H9 (cell line): ENCODE results near the gene FA2H. TPM values are rescaled to one million over a fixed set of nuclear protein-coding genes. Genes with fewer than 3 reads are reported as not detected.
A peak's percentile ranks its signal among the peaks of the same experiment; 100 is the strongest.

ENCODE experiments used
- DNase-seq: peaks from one replicate; pipeline ENCODE4 v3.0.0-alpha.2; 2017
- H2AFZ ChIP-seq: one replicate; pipeline ENCODE4 v1.6.1; 2013; ENCODE audit warnings: mild to moderate bottlenecking, low read length, control low read depth, moderate library complexity
- H2AK5ac ChIP-seq: 2 replicates; pipeline ENCODE4 v1.6.1; 2013; ENCODE audit warnings: low read length, control low read depth, mixed read lengths; ENCODE audit not compliant: insufficient read length
- H2BK120ac ChIP-seq: one replicate; pipeline ENCODE4 v1.6.1; 2013; ENCODE audit warnings: low read depth, mild to moderate bottlenecking, low read length, control low read depth, inconsistent platforms; ENCODE audit not compliant: poor library complexity, severe bottlenecking
- H2BK12ac ChIP-seq: 2 replicates; pipeline ENCODE4 v1.6.1; 2013; ENCODE audit warnings: low read length, control low read depth, mixed read lengths, low read depth; ENCODE audit not compliant: insufficient read length
- H2BK15ac ChIP-seq: 2 replicates; pipeline ENCODE4 v1.6.1; 2013; ENCODE audit warnings: low read depth, low read length, control low read depth
- H2BK20ac ChIP-seq: one replicate; pipeline ENCODE4 v1.6.1; 2013; ENCODE audit warnings: low read depth, mild to moderate bottlenecking, low read length, control low read depth, inconsistent platforms; ENCODE audit not compliant: poor library complexity, severe bottlenecking
- H2BK5ac ChIP-seq: 2 replicates; pipeline ENCODE4 v1.6.1; 2013; ENCODE audit warnings: low read length, control low read depth, mixed read lengths; ENCODE audit not compliant: insufficient read length
- H3K14ac ChIP-seq: 2 replicates; pipeline ENCODE4 v1.6.1; 2013; ENCODE audit warnings: low read length, control low read depth; ENCODE audit not compliant: insufficient read depth
- H3K18ac ChIP-seq: 2 replicates; pipeline ENCODE4 v1.6.1; 2013; ENCODE audit warnings: low read depth, mild to moderate bottlenecking, mixed read lengths, low read length, control low read depth; ENCODE audit not compliant: insufficient read length
- H3K23ac ChIP-seq: 2 replicates; pipeline ENCODE4 v1.6.1; 2013; ENCODE audit warnings: low read length, control low read depth, mixed read lengths, low read depth; ENCODE audit not compliant: insufficient read length
- H3K23me2 ChIP-seq: 2 replicates; pipeline ENCODE4 v1.6.1; 2013; ENCODE audit warnings: low read depth, mild to moderate bottlenecking, mixed read lengths, low read length, control low read depth; ENCODE audit not compliant: insufficient read length, poor library complexity, severe bottlenecking
- H3K27ac ChIP-seq: 2 replicates; pipeline ENCODE4 v1.5.1; 2013; ENCODE audit warnings: low read length, control low read depth, mixed read lengths, low read depth; ENCODE audit not compliant: insufficient read length
- H3K27me3 ChIP-seq: 2 replicates; pipeline ENCODE4 v1.6.1; 2013; ENCODE audit warnings: low read length, control low read depth, inconsistent platforms; ENCODE audit not compliant: insufficient read depth
- H3K4ac ChIP-seq: 2 replicates; pipeline ENCODE4 v1.6.1; 2013; ENCODE audit warnings: low read depth, mild to moderate bottlenecking, control low read depth, inconsistent platforms, low read length, moderate library complexity
- H3K4me1 ChIP-seq: 2 replicates; pipeline ENCODE4 v1.6.1; 2013; ENCODE audit warnings: low read length, control low read depth, inconsistent platforms; ENCODE audit not compliant: insufficient read depth
- H3K4me2 ChIP-seq: 2 replicates; pipeline ENCODE4 v1.6.1; 2013; ENCODE audit warnings: low read length, control low read depth, mixed read lengths; ENCODE audit not compliant: insufficient read length, insufficient read depth
- H3K56ac ChIP-seq: 2 replicates; pipeline ENCODE4 v1.6.1; 2013; ENCODE audit warnings: low read depth, mild to moderate bottlenecking, mixed read lengths, low read length, control low read depth; ENCODE audit not compliant: insufficient read length
- H3K79me1 ChIP-seq: 2 replicates; pipeline ENCODE4 v1.6.1; 2013; ENCODE audit warnings: low read depth, mild to moderate bottlenecking, moderate library complexity, low read length, control low read depth, inconsistent platforms; ENCODE audit not compliant: insufficient read depth, poor library complexity, severe bottlenecking
- H3K79me2 ChIP-seq: 2 replicates; pipeline ENCODE4 v1.6.1; 2013; ENCODE audit warnings: low read length, control low read depth, inconsistent platforms; ENCODE audit not compliant: insufficient read depth
- H3K9ac ChIP-seq: 2 replicates; pipeline ENCODE4 v1.6.1; 2013; ENCODE audit warnings: low read length, control low read depth, mixed read lengths; ENCODE audit not compliant: insufficient read length; ENCODE audit errors: extremely low read depth
- H3K9me3 ChIP-seq: one replicate; pipeline ENCODE4 v1.6.1; 2013; ENCODE audit warnings: low read depth, low read length, inconsistent platforms; ENCODE audit not compliant: control insufficient read depth
- H3T11ph ChIP-seq: one replicate; pipeline ENCODE4 v1.6.1; 2013; ENCODE audit warnings: mild to moderate bottlenecking, low read length, control low read depth, inconsistent platforms
- H4K20me1 ChIP-seq: one replicate; pipeline ENCODE4 v1.6.1; 2013; ENCODE audit not compliant: control insufficient read depth, insufficient read length, insufficient read depth
- H4K5ac ChIP-seq: 2 replicates; pipeline ENCODE4 v1.6.1; 2013; ENCODE audit warnings: low read depth, mild to moderate bottlenecking, mixed read lengths, low read length, control low read depth; ENCODE audit not compliant: insufficient read length
- H4K8ac ChIP-seq: replicated peaks from 2 replicates; pipeline ENCODE4 v1.6.1; 2013; ENCODE audit warnings: low read length, control low read depth, mixed read lengths, low read depth; ENCODE audit not compliant: insufficient read length
- H4K91ac ChIP-seq: 2 replicates; pipeline ENCODE4 v1.6.1; 2013; ENCODE audit warnings: low read depth, mild to moderate bottlenecking, moderate library complexity, mixed read lengths, low read length, control low read depth; ENCODE audit not compliant: insufficient read length
- H3K27ac Mint-ChIP-seq, 3 experiments: 2 replicates in 2 of 3; 3 replicates in 1 of 3; pipeline ENCODE4 v1.8.0; 2020 to 2021; ENCODE audit warnings: mixed read lengths in 3 of 3, mild to moderate bottlenecking in 1 of 3, moderate library complexity in 1 of 3
- H3K27me3 Mint-ChIP-seq: 2 replicates; pipeline ENCODE4 v1.8.0; 2021; ENCODE audit warnings: low read depth, mild to moderate bottlenecking, moderate library complexity, mixed read lengths
- H3K36me3 Mint-ChIP-seq, 3 experiments: 2 replicates in 2 of 3; 3 replicates in 1 of 3; pipeline ENCODE4 v1.8.0; 2020 to 2021; ENCODE audit warnings: low read depth in 3 of 3, mixed read lengths in 3 of 3; ENCODE audit not compliant: insufficient read depth in 1 of 3
- H3K4me1 Mint-ChIP-seq, 2 experiments: 2 replicates each; pipeline ENCODE4 v1.8.0; 2020; ENCODE audit warnings: mixed read lengths in 2 of 2
- H3K4me3 Mint-ChIP-seq, 2 experiments: 2 replicates in 1 of 2; 3 replicates in 1 of 2; pipeline ENCODE4 v1.8.0; 2020 to 2021; ENCODE audit warnings: mild to moderate bottlenecking in 2 of 2, mixed read lengths in 2 of 2, moderate library complexity in 1 of 2
- H3K9me3 Mint-ChIP-seq, 2 experiments: 2 replicates in 1 of 2; 3 replicates in 1 of 2; pipeline ENCODE4 v1.8.0; 2020; ENCODE audit warnings: mild to moderate bottlenecking in 2 of 2, mixed read lengths in 2 of 2, moderate library complexity in 1 of 2
- CTCF ChIP-seq: fragments of 200-600 bp; sonication (generic); conservative IDR thresholded peaks from 3 replicates; pipeline ENCODE4 v1.8.0; 2021; ENCODE audit warnings: antibody characterized with exemption, mild to moderate bottlenecking
- whole genome bisulfite sequencing: extraction: QIAGEN DNeasy Blood & Tissue Kit; methylation state at CpG from one replicate; pipeline ENCODE4 v1.1.7; 2013; ENCODE audit warnings: missing lambda C conversion rate, low lambda C conversion rate, mixed read lengths; ENCODE audit not compliant: insufficient read length; ENCODE audit errors: extremely low coverage; 5-methylcytosine and 5-hydroxymethylcytosine counted together
- total RNA-seq: library from RNA; stranded (reverse); gene quantifications from 2 replicates; pipeline ENCODE4 v1.2.1, GENCODE V29; 2021

Gene FA2H
- total RNA-seq, 1 experiment from 2014 or later = 25.1 TPM

- H3K56ac ChIP-seq = no peak overlapping the region
- no peaks in the 10 kb centered on the region for H3K27me3 ChIP-seq
- H3K4me2 ChIP-seq = no peak overlapping the region
- H4K20me1 ChIP-seq = no peaks in the 10 kb centered on the region
- no peak overlapping the region for H3K23ac ChIP-seq
- H3K14ac ChIP-seq = no peak overlapping the region
- no peak overlapping the region for H3K27ac ChIP-seq
- H3K4me1 Mint-ChIP-seq = peaks cover 34 to 37% of the 10 kb centered on the region in 2 experiments
- H3K4me1 ChIP-seq = peaks cover 4% of the 10 kb centered on the region; the same call in 1 of the 2 replicates
- H3K23me2 ChIP-seq = no peaks in the 10 kb centered on the region
- no peak for DNase-seq
- no peak overlapping the region for H3T11ph ChIP-seq
- H2BK120ac ChIP-seq = no peak overlapping the region
- no peaks in the 10 kb centered on the region for H3K9me3 ChIP-seq
- H2BK20ac ChIP-seq = no peak overlapping the region
- no peak overlapping the region for H4K91ac ChIP-seq
- H3K4ac ChIP-seq = no peak overlapping the region
- no CpG with 5 or more reads among the region's 8 CpGs for WGBS
- peak overlapping the region in 1 of 3 experiments; percentile 79; a peak in 1 of 7 replicates for H3K27ac Mint-ChIP-seq
- H3K79me2 ChIP-seq = no peaks in the 10 kb centered on the region
- H3K79me1 ChIP-seq = no peaks in the 10 kb centered on the region
- H2BK15ac ChIP-seq = no peak overlapping the region
- no peaks in the 10 kb centered on the region; the same call in 1 of the 2 replicates for H3K27me3 Mint-ChIP-seq
- no peak overlapping the region for H3K4me3 Mint-ChIP-seq
- H2BK12ac ChIP-seq = no peak overlapping the region
- H3K9me3 Mint-ChIP-seq = peaks cover 5 to 6% of the 10 kb centered on the region in 2 experiments; a peak in 4 of 5 replicates
- no peak overlapping the region for H4K8ac ChIP-seq
- H3K18ac ChIP-seq = no peak overlapping the region
- no peak overlapping the region for H2BK5ac ChIP-seq
- H3K36me3 Mint-ChIP-seq = peaks cover 0 to 11% (median 5%) of the 10 kb centered on the region in 3 experiments; a peak in 4 of 7 replicates
- no peak overlapping the region for H4K5ac ChIP-seq
- no peak overlapping the region for H2AK5ac ChIP-seq
- TF ChIP-seq CTCF = no peak
- no peak overlapping the region for H3K9ac ChIP-seq
- no peak overlapping the region for H2AFZ ChIP-seq
These were observed 42.7 kb downstream of the FA2H start for GRCh38 chr16:74731853-74732477.
